AG04450 (cell line): ENCODE results near the gene IFT27. TPM values are rescaled to one million over a fixed set of nuclear protein-coding genes. Genes with fewer than 3 reads are reported as not detected.

Experiments
- CTCF ChIA-PET: fragments of 300-600, 350-600 bp; formaldehyde crosslinking; extraction: SDS; loops from one replicate; lab custom pipeline; 2022; ENCODE audit warnings: antibody characterized with exemption, inconsistent platforms; lab: Charles Lee
- POLR2A ChIA-PET: fragments of 350-600 bp; formaldehyde crosslinking; extraction: SDS; loops from one replicate; lab custom pipeline; 2021; ENCODE audit warnings: antibody characterized with exemption, inconsistent platforms; lab: Yijun Ruan, JAX
- DNase-seq: peaks from one replicate; pipeline ENCODE4 v3.0.0-alpha.2; 2011; ENCODE audit warnings: low read depth, low spot score
- H3K27ac ChIP-seq: one replicate; pipeline ENCODE4 v1.5.1; 2012; ENCODE audit warnings: low read depth, low read length, control low read depth
- H3K27me3 ChIP-seq: one replicate; pipeline ENCODE4 v1.6.0; 2012; ENCODE audit warnings: low read length; ENCODE audit not compliant: control insufficient read depth, insufficient read depth
- H3K4me3 ChIP-seq: 2 replicates; pipeline ENCODE4 v1.5.1; 2011; ENCODE audit warnings: mild to moderate bottlenecking, low read depth, low read length, control low read depth
- H3K9me3 ChIP-seq: 2 replicates; pipeline ENCODE4 v1.5.1; 2012; ENCODE audit warnings: low read length; ENCODE audit not compliant: control insufficient read depth, insufficient read depth
- polyA plus RNA-seq: library from polyadenylated mRNA; depleted of rRNA; stranded (reverse); fragments of >200 nt; gene quantifications from 2 replicates; pipeline ENCODE4 v1.2.3, GENCODE V29; 2011
- TF ChIP-seq, protein P1 (sequence below): IDR thresholded peaks from 2 replicates; pipeline ENCODE4 v1.5.1; 2011; ENCODE audit warnings: low read depth, low read length, control low read depth, inconsistent platforms

The IFT27 gene
- polyA plus RNA-seq, 1 experiment: 25.5 TPM

DNA sequence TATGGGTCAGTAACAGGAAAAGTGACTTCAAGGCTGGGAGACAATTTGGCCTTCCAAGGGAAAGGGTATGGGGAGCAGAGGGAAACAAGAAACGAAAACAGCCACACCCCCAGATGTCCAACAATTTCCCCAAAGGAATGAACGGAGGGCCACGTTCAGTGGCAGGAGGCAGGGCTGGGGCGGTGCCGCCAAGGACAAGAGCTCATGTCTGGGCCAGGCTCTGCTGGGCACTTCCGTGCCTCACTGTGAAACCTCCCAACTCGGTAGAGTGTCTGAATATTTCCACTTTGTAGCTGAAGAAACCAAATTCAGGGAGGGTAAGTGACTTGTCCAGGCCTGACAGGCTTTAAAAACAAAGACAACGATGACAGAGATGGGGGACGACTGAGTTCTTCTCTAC is 11.9 kb downstream of the IFT27 start:
- Histone ChIP-seq H3K27me3 (no peaks in the 10 kb centered on the region), H3K27ac (no peak overlapping the region), H3K4me3 (no peak overlapping the region), H3K9me3 (no peaks in the 10 kb centered on the region; the same call in 1 of the 2 replicates)
- DNase-seq: no peak
- ChIA-PET CTCF (interaction anchor here (1.6 to 4.3 kb wide), 2 partner anchors 10 to 93 kb away, joined by 9 to 18 read pairs; no protein-coding TSS in a partner anchor), POLR2A (no interaction called here)
- TF ChIP-seq, protein P1, sequence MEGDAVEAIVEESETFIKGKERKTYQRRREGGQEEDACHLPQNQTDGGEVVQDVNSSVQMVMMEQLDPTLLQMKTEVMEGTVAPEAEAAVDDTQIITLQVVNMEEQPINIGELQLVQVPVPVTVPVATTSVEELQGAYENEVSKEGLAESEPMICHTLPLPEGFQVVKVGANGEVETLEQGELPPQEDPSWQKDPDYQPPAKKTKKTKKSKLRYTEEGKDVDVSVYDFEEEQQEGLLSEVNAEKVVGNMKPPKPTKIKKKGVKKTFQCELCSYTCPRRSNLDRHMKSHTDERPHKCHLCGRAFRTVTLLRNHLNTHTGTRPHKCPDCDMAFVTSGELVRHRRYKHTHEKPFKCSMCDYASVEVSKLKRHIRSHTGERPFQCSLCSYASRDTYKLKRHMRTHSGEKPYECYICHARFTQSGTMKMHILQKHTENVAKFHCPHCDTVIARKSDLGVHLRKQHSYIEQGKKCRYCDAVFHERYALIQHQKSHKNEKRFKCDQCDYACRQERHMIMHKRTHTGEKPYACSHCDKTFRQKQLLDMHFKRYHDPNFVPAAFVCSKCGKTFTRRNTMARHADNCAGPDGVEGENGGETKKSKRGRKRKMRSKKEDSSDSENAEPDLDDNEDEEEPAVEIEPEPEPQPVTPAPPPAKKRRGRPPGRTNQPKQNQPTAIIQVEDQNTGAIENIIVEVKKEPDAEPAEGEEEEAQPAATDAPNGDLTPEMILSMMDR: no peak

DNA sequence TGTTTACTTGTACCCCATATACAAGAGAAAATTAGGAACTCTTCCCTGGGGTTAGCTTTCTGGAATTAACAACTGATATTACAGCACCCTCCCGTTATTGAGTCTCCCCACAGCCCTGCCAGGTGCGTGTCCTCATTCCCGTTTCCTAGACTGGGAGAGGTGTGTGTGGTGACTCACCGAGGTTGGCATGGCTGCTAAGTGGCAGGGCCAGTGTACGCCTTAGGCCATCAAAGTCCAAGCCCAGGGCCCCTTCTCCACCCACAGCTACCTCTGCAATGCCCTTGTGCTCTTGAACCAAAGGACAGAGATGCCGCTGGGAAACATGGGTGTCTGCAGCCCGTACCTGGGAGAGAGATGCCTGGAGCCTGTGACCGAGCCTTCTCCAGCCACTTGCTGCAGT is 12.3 kb downstream of the IFT27 start:
- no peak overlapping the region for H3K27ac ChIP-seq
- CTCF ChIA-PET: interaction anchor here (1.8 to 4.3 kb wide), 2 partner anchors 10 to 93 kb away, joined by 10 to 18 read pairs; no protein-coding TSS in a partner anchor
- H3K9me3 ChIP-seq: no peaks in the 10 kb centered on the region; the same call in 1 of the 2 replicates
- no peaks in the 10 kb centered on the region for H3K27me3 ChIP-seq
- no peak for DNase-seq
- POLR2A ChIA-PET: interaction anchor here (1.5 to 1.6 kb wide), 2 partner anchors 11 to 234 kb away, joined by 6 to 10 read pairs; partner anchors contain the start of gene EIF3D
- TF ChIP-seq, protein P1: no peak
- H3K4me3 ChIP-seq: no peak overlapping the region

DNA sequence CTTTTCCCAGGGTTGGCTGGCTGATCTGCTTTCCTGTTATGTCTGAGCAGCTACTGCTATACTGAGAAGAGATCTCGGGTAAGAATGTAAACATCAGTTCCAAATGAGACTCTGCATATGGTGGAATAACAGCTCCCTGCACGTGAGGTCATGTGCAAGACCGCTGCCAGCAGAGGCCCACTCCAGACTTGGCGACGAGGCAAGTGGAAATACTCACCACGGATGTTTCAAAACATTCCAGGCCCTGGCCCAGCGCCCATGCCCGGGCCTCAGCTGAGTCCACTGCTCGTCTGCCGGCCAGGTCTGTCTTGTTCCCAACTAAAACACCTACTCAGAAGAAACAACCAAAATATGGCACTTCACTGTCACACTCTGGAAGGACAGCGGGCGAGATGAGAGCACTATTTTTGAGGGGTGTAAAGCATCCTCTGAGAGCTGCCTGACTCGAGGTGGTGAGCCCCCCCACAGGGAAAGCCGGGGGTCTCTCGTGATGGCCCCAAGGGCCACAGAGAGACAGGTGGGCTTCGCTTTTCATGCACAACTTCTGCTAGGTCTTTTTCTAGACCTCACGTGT is 13.1 kb downstream of the IFT27 start:
- H3K9me3 ChIP-seq: no peaks in the 10 kb centered on the region; the same call in 1 of the 2 replicates
- no peaks in the 10 kb centered on the region for H3K27me3 ChIP-seq
- CTCF ChIA-PET: interaction anchor here (1.8 to 4.3 kb wide), 2 partner anchors 11 to 94 kb away, joined by 10 to 18 read pairs; no protein-coding TSS in a partner anchor
- POLR2A ChIA-PET: interaction anchor here (1.0 to 1.6 kb wide), 3 partner anchors 12 to 234 kb away, joined by 4 to 10 read pairs (median 6); partner anchors contain the start of genes EIF3D and IFT27
- no peak overlapping the region for H3K4me3 ChIP-seq
- H3K27ac ChIP-seq: peak overlapping the region; percentile 57
- TF ChIP-seq, protein P1: no peak
- peak; percentile 84 for DNase-seq

DNA sequence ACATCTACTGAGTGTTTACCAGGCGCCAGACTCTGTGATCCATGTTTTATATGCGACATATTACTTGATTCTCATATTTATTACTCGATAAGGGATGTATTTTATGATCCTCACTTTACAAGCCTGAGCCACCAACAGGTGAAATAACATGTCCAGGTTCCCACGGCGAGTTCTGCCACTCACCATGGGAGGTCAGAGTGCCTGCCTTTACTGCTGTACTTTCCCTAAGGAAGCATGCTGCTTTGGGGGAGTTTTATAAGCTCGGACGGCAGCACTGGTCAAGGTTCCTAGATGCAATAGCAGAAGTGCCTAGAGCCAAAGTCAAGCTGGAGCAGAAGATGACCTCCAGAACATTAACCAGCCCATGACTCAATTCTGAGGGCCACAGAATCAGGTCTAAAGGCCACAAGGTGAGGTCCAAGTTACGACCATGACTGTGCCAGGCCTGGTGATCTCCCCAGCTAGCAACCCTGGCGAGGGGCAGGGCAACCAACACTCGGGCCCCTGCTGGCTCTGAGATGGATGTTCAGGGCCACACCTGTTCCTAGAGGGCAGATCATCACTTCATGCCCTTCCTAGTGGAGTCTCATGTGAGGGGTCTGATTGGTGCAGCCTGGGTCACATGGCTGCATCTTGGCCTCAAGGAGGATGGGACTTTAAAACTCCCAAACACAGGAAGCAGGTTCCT is 14.2 kb downstream of the IFT27 start:
- Histone ChIP-seq H3K9me3 (no peaks in the 10 kb centered on the region; the same call in 1 of the 2 replicates), H3K27me3 (no peaks in the 10 kb centered on the region), H3K27ac (peak overlapping the region; percentile 57), H3K4me3 (no peak overlapping the region)
- TF ChIP-seq, protein P1: no peak
- ChIA-PET CTCF (interaction anchor here (0.8 to 4.3 kb wide), 4 partner anchors 12 to 95 kb away, joined by 3 to 18 read pairs (median 6); partner anchors contain the start of gene IFT27), POLR2A (interaction anchor here (1.5 to 1.6 kb wide), 2 partner anchors 13 to 232 kb away, joined by 6 to 10 read pairs; partner anchors contain the start of gene EIF3D)
- no peak for DNase-seq
